GM20000 (cell line): ENCODE data around the gene PYDC2.

Experiments
- DNase-seq: peaks from one replicate; pipeline ENCODE4 v3.0.0; 2012; ENCODE audit warnings: low spot score
- CTCF ChIP-seq: IDR thresholded peaks from 2 replicates; pipeline ENCODE4 v1.5.1; 2012; ENCODE audit warnings: mild to moderate bottlenecking, control low read depth; ENCODE audit errors: extremely low read depth, missing control alignments

Gene PYDC2

DNA sequence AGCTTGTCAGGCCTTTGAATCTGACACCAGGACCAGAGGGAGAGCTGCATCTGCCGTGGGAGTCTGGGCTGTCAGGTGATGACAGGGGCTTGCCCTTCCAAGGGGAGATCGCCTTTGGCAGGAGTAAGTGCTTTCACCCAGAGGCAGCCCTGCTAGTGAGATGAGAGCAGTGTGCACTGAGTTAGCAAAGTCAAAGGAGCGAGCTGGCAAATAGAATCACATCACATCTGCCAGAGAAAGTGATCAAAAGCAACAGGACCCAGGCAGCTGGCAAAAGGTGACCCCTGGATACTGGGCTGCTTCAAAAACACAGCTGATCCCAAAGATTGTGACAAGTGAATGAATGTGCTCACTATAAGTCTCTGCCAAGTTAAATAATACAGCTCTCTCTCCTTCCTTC is 36.1 kb upstream of the PYDC2 start:
- DNase-seq = no peak

DNA sequence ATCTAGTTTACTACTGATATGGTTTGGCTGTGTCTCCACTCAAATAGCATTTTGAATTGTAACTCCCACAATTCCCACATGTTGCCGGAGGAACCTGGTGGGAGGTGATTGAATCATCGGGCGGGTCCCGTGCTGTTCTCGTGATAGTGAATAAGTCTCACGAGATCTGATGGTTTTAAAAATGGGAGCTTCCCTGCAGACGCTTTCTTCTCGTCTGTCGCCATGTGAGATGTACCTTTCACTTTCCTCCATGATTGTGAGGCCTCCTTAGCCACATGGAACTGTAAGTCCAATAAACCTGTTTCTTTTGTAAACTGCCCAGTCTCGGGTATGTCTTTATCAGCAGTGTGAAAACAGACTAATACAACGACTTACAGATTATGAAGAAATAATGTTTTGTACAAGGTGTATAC is 35.6 kb upstream of the PYDC2 start:
- DNase-seq = no peak

More for the DNA sequence above, 36.1 kb upstream of the PYDC2 start:
- TF ChIP-seq CTCF = no peak

DNA sequence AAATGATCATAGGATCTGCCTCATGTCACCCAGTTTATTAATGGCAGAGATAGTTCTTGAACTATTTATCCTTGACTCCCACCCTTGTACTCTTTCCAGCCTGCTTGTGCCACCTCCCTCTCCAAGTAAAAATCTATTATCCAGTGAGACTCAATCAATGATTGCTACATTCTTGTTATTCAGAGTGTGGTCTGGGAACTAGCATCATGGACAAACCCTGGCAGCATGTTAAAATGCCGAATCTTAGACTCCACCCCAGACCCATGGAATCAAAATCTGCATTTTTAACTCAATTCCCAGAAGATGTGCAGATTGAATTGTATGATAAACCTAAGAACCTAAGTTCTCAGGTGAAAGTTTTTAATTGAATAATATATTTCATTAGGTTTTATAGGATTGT is 34.7 kb upstream of the PYDC2 start:
- no peak for TF ChIP-seq CTCF

More for the DNA sequence above, 35.6 kb upstream of the PYDC2 start:
- no peak for TF ChIP-seq CTCF

GRCh38 chr3:191428177-191428576 is 32.8 kb upstream of the PYDC2 start:
- DNase-seq = no peak
- no peak for TF ChIP-seq CTCF

More for the DNA sequence above, 34.7 kb upstream of the PYDC2 start:
- no peak for DNase-seq

DNA sequence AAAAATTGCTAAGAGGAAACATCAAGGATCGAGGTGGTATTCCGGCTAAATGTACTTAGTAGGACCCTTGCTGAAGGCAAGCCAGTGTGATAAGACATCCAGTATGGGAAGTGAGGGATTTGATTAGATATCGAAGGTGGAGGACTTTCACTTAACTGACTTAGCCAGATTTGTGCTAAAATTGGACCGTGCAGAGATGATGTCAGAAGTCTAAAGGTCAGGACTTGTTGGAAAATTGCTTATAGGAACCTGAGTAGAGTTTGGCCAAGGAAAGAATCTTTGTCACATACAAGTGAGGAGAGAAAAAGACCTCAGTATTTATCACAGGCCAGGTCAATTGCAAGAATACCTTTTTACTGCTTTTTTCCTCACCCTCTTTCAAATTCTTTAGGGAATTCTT is 30.9 kb upstream of the PYDC2 start:
- no peak for DNase-seq
- no peak for TF ChIP-seq CTCF

DNA sequence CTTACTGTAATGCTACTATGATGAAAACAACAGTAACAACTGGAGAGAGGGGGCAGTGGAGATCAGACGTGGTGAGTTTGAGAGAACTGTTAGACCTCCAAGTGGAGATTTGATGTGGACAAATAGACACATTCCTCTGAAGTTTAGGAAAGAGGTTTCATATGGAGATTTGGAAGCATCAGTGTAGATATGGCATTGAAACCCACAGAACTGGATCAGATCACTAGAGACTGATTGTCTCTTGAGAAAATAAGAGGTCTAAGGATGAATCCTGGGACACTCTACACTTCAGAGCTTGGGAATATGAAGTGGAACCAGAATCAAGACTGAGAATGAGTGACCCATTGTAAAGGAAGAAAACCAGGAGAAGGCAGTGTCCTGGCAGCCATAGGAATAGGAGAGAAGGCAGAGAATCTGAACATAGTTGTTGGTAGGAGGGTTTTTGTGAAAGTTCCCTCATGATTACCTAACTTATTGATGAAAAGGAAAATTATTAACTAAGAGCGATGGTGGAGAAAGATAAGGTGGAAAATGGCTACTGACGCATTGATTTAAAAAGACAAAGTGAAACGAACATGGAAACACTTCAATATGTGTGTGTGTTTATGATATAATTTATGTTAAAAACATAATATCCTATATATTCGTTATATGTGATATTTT is 29.7 kb upstream of the PYDC2 start:
- no peak for TF ChIP-seq CTCF
- no peak for DNase-seq

- no peak for TF ChIP-seq CTCF
- DNase-seq = no peak
Observed at GRCh38 chr3:191432162-191432561, 28.8 kb upstream of the PYDC2 start.
